Endothelial cell of umbilical vein (primary cell): ENCODE results near the gene SHISA6. TPM values are rescaled to one million over a fixed set of nuclear protein-coding genes. Genes with fewer than 3 reads are reported as not detected.

ENCODE experiments used
- BruUV-seq: library from RNA; stranded (reverse); fragments of 400-500 nt; replicated peaks from 2 replicates; lab custom pipeline; 2021; lab: Mats Ljungman, UMichigan
- CTCF ChIA-PET: fragments of 300-600, 350-600 bp; sonication (Branson Sonifier 250); formaldehyde crosslinking; loops from one replicate; lab custom pipeline; 2021; ENCODE audit warnings: antibody characterized with exemption, inconsistent platforms; lab: Charles Lee
- POLR2A ChIA-PET: fragments of 300-600, 350-600 bp; sonication (Branson Sonifier 250); formaldehyde crosslinking; loops from one replicate; lab custom pipeline; 2021; ENCODE audit warnings: antibody characterized with exemption, inconsistent platforms; lab: Charles Lee
- DNase-seq: peaks from one replicate; pipeline ENCODE4 v3.0.0-alpha.2; 2011; ENCODE audit warnings: low read depth, low spot score
- FAIRE-seq: peaks from 2 replicates; lab custom pipeline; 2011; peaks lifted over from hg19 to GRCh38; lab: Jason Lieb, UNC
- H2AFZ ChIP-seq: 2 replicates; pipeline ENCODE4 v1.6.0; 2012; ENCODE audit warnings: low read depth, low read length, control low read depth, inconsistent platforms
- H3K27ac ChIP-seq: 2 replicates; pipeline ENCODE4 v1.5.1; 2011; ENCODE audit warnings: low read depth, mild to moderate bottlenecking, control low read depth, low read length, moderate library complexity; ENCODE audit not compliant: insufficient read depth
- H3K27me3 ChIP-seq, 2 experiments: 2 replicates each; pipeline versions ENCODE4 v1.6.0 to v1.6.1; 2011; ENCODE audit warnings: low read length in 2 of 2, mixed read lengths in 1 of 2; ENCODE audit not compliant: control insufficient read depth in 2 of 2, insufficient read depth in 2 of 2
- H3K36me3 ChIP-seq, 2 experiments: 2 replicates in 1 of 2; 3 replicates in 1 of 2; pipeline ENCODE4 v1.5.1; 2011; ENCODE audit warnings: low read length in 2 of 2, mild to moderate bottlenecking in 1 of 2, moderate library complexity in 1 of 2; ENCODE audit not compliant: control insufficient read depth in 2 of 2, insufficient read depth in 2 of 2; ENCODE audit errors: extremely low read depth in 1 of 2
- H3K4me1 ChIP-seq: 3 replicates; pipeline ENCODE4 v1.5.1; 2011; ENCODE audit warnings: mild to moderate bottlenecking, low read length; ENCODE audit not compliant: control insufficient read depth, insufficient read depth; ENCODE audit errors: extremely low read depth
- H3K4me2 ChIP-seq: 2 replicates; pipeline ENCODE4 v1.6.1; 2011; ENCODE audit warnings: low read length, control low read depth, mixed read lengths; ENCODE audit not compliant: insufficient read depth
- H3K4me3 ChIP-seq, 3 experiments: fragments of 200-600 bp in 1 of 3; sonication (generic), shearing (Covaris generic) in 1 of 3; replicated peaks in 1 of 3; 2 replicates each; pipeline ENCODE4 v1.5.1; 2011 to 2016; ENCODE audit warnings: control low read depth in 3 of 3, low read length in 3 of 3, mild to moderate bottlenecking in 2 of 3, inconsistent platforms in 1 of 3, low read depth in 1 of 3, moderate library complexity in 1 of 3; ENCODE audit not compliant: insufficient read depth in 1 of 3
- H3K79me2 ChIP-seq: 2 replicates; pipeline ENCODE4 v1.6.0; 2012; ENCODE audit warnings: low read length, inconsistent platforms; ENCODE audit not compliant: control insufficient read depth, insufficient read depth
- H3K9ac ChIP-seq: replicated peaks from 2 replicates; pipeline ENCODE3; 2011; ENCODE audit warnings: low read length, control low read depth; ENCODE audit not compliant: insufficient read depth; ENCODE audit errors: extremely low read depth
- H3K9me1 ChIP-seq: replicated peaks from 3 replicates; pipeline ENCODE4 v1.6.0; 2011; ENCODE audit warnings: mild to moderate bottlenecking, low read length; ENCODE audit not compliant: control insufficient read depth, insufficient read depth; ENCODE audit errors: extremely low read depth
- H3K9me3 ChIP-seq: replicated peaks from 2 replicates; pipeline ENCODE4 v1.5.1; 2012; ENCODE audit warnings: low read length, inconsistent platforms; ENCODE audit not compliant: control insufficient read depth, insufficient read depth
- H4K20me1 ChIP-seq: replicated peaks from 2 replicates; pipeline ENCODE3; 2011; ENCODE audit warnings: mild to moderate bottlenecking, low read length; ENCODE audit not compliant: control insufficient read depth, insufficient read depth; ENCODE audit errors: extremely low read depth
- CTCF ChIP-seq, 2 donors: IDR thresholded peaks; 1 replicate in 1 of 2; 2 replicates in 1 of 2; pipeline ENCODE4 v1.5.1; 2011; ENCODE audit warnings: low read length in 2 of 2, mild to moderate bottlenecking in 2 of 2, moderate library complexity in 2 of 2, control low read depth in 1 of 2, inconsistent platforms in 1 of 2, low read depth in 1 of 2; ENCODE audit not compliant: insufficient read depth in 1 of 2; ENCODE audit errors: extremely low read depth in 1 of 2
- EZH2 ChIP-seq: IDR thresholded peaks from 2 replicates; pipeline ENCODE4 v1.6.1; 2012; ENCODE audit warnings: borderline replicate concordance, low read depth, mild to moderate bottlenecking, moderate library complexity, low read length, inconsistent platforms; ENCODE audit not compliant: severe bottlenecking
- FOS ChIP-seq: IDR thresholded peaks from 2 replicates; pipeline ENCODE4 v1.6.1; 2011; ENCODE audit warnings: mild to moderate bottlenecking, low read length, moderate library complexity, borderline replicate concordance; ENCODE audit not compliant: insufficient read depth
- GATA2 ChIP-seq: IDR thresholded peaks from 2 replicates; pipeline ENCODE4 v1.7.0; 2011; ENCODE audit warnings: low read depth, mild to moderate bottlenecking, moderate library complexity, mixed read lengths, low read length; ENCODE audit not compliant: insufficient read length, insufficient read depth
- JUN ChIP-seq: IDR thresholded peaks from 2 replicates; pipeline ENCODE4 v1.6.1; 2011; ENCODE audit warnings: borderline replicate concordance, low read depth; ENCODE audit not compliant: insufficient read length, insufficient read depth
- MAX ChIP-seq: IDR thresholded peaks from 2 replicates; pipeline ENCODE4 v1.6.1; 2011; ENCODE audit not compliant: insufficient read depth, insufficient read length
- MYC ChIP-seq: IDR thresholded peaks from one replicate; pipeline ENCODE4 v1.6.1; 2011; ENCODE audit warnings: mild to moderate bottlenecking, low read depth, low read length
- POLR2A ChIP-seq: IDR thresholded peaks from 2 replicates; pipeline ENCODE4 v1.6.1; 2012; ENCODE audit warnings: low read depth, mild to moderate bottlenecking, control low read depth, low read length
- POLR2AphosphoS5 ChIP-seq: IDR thresholded peaks from 2 replicates; pipeline ENCODE4 v1.6.1; 2012; ENCODE audit warnings: low read depth, mild to moderate bottlenecking, control low read depth, low read length, moderate library complexity; ENCODE audit not compliant: insufficient read depth
- dilution Hi-C: fragments of 300-500 bp; cut with MboI; formaldehyde crosslinking; loops from one replicate; pipeline ENCODE4 v1.15.0; 2019; ENCODE audit warnings: low sequenced_read_pairs; ENCODE audit not compliant: extremely low pct_ligation_motif_present
- intact Hi-C: fragments of 100-400 bp; cut with micrococcal nuclease; formaldehyde crosslinking; loops from one replicate; pipeline ENCODE4 v1.10.0; 2022
- polyA plus RNA-seq, 4 experiments: library from polyadenylated mRNA; depleted of rRNA in 3 of 4; stranded (reverse) in 3 of 4; unstranded in 1 of 4; fragments of >200 nt; gene quantifications; 2 replicates each; pipeline versions ENCODE4 v1.2.1 to v1.2.3, GENCODE V29; 2011 to 2012; ENCODE audit warnings: missing spikeins in 1 of 4
- total RNA-seq: library from RNA; stranded (reverse); gene quantifications from 2 replicates; pipeline ENCODE4 v1.2.3, GENCODE V29; 2021

The SHISA6 gene
- total and polyA plus RNA-seq, 2 donors (not counting 3 experiments of a cell fraction or from before 2014, with no cell fraction given): not detected

- no peaks in the 10 kb centered on the region for H3K79me2 ChIP-seq
- H2AFZ ChIP-seq: no peak overlapping the region
- FAIRE-seq (no peak), DNase-seq (no peak)
- no peak overlapping the region for H3K27ac ChIP-seq
- no peak for TF ChIP-seq EZH2
- ChIA-PET POLR2A (no interaction called here), CTCF (no interaction called here)
- no peaks in the 10 kb centered on the region for H3K9me1 ChIP-seq
- H3K9ac ChIP-seq: no peak overlapping the region
- BruUV-seq: no TSS peak
- H3K4me3 ChIP-seq: no peak overlapping the region
- dilution Hi-C loops: no loop called here
- H3K27me3 ChIP-seq: no peaks in the 10 kb centered on the region
- H3K9me3 ChIP-seq: peaks cover 8% of the 10 kb centered on the region
- intact Hi-C loops: no loop called here
- H3K36me3 ChIP-seq: no peaks in the 10 kb centered on the region
- H3K4me2 ChIP-seq: no peak overlapping the region
- no peaks in the 10 kb centered on the region for H4K20me1 ChIP-seq
- no peaks in the 10 kb centered on the region for H3K4me1 ChIP-seq
Measured at GRCh38 chr17:11539637-11540036, 298.6 kb downstream of the SHISA6 start.

DNA sequence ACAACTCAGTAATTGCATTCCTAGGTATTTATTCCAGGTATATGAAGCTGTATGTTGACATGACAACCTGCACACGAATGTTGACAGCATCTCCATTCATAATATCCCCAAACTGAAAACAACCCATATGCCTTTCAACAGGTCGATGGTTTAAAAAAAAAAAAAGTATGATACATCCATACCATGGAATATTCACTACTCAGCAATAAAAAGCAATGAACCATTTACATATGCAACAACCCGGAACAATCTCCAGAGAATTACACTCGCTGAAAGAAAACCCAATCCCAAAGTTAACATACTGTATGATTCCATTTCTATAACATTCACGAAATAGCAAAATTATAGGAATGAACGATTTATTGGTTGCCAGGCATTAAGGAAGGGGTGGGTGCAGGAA is 304.0 kb downstream of the SHISA6 start:
- intact Hi-C loops: no loop called here
- dilution Hi-C loops: no loop called here
- H3K27me3 ChIP-seq: no peaks in the 10 kb centered on the region
- H3K4me1 ChIP-seq: no peaks in the 10 kb centered on the region
- no TSS peak for BruUV-seq
- no peak overlapping the region for H3K9ac ChIP-seq
- ChIA-PET POLR2A (no interaction called here), CTCF (no interaction called here)
- no peaks in the 10 kb centered on the region for H3K9me3 ChIP-seq
- no peak overlapping the region for H3K4me2 ChIP-seq
- H3K79me2 ChIP-seq: no peaks in the 10 kb centered on the region
- DNase-seq (no peak), FAIRE-seq (no peak)
- no peaks in the 10 kb centered on the region for H3K9me1 ChIP-seq
- H3K27ac ChIP-seq: no peak overlapping the region
- no peaks in the 10 kb centered on the region for H4K20me1 ChIP-seq
- TF ChIP-seq FOS: no peak
- no peak for TF ChIP-seq GATA2
- no peak for TF ChIP-seq JUN
- no peak for TF ChIP-seq MYC
- TF ChIP-seq EZH2: no peak
- no peak for TF ChIP-seq CTCF (IDR thresholded peaks at IDR 0.05; ENCODE audit: extremely low read depth in 1 of 2, insufficient read depth in 1 of 2, low read depth in 1 of 2, low read length in 2 of 2)
- no peak for TF ChIP-seq POLR2AphosphoS5
- no peak for TF ChIP-seq POLR2A
- no peak for TF ChIP-seq MAX
- H3K4me3 ChIP-seq: no peak overlapping the region
- H2AFZ ChIP-seq: no peak overlapping the region
- H3K36me3 ChIP-seq: no peaks in the 10 kb centered on the region
